BE2C (cell line): ENCODE results near the gene ISLR.
A peak's percentile ranks its signal among the peaks of the same experiment; 100 is the strongest.

Source experiments
- DNase-seq: peaks from one replicate; pipeline ENCODE4 v3.0.0-alpha.2; 2020
- H3K27me3 ChIP-seq: fragments of 250-450 bp; sonication (Bioruptor Pico); 2 replicates; pipeline ENCODE4 v1.5.1; 2020; ENCODE audit warnings: mild to moderate bottlenecking
- H3K36me3 ChIP-seq: fragments of 250-450 bp; sonication (Bioruptor Pico); 2 replicates; pipeline ENCODE4 v1.5.1; 2020; ENCODE audit warnings: mild to moderate bottlenecking
- H3K4me1 ChIP-seq: fragments of 250-450 bp; sonication (Bioruptor Pico); 2 replicates; pipeline ENCODE4 v1.5.1; 2020
- H3K4me3 ChIP-seq: 2 replicates; pipeline ENCODE4 v1.5.1; 2011; ENCODE audit warnings: low read depth, low read length
- H3K9me3 ChIP-seq: fragments of 250-450 bp; sonication (Bioruptor Pico); 2 replicates; pipeline ENCODE4 v1.5.1; 2020
- CTCF ChIP-seq: IDR thresholded peaks from 2 replicates; pipeline ENCODE4 v1.5.1; 2012; ENCODE audit warnings: mild to moderate bottlenecking, low read depth, low read length

ISLR gene

DNA sequence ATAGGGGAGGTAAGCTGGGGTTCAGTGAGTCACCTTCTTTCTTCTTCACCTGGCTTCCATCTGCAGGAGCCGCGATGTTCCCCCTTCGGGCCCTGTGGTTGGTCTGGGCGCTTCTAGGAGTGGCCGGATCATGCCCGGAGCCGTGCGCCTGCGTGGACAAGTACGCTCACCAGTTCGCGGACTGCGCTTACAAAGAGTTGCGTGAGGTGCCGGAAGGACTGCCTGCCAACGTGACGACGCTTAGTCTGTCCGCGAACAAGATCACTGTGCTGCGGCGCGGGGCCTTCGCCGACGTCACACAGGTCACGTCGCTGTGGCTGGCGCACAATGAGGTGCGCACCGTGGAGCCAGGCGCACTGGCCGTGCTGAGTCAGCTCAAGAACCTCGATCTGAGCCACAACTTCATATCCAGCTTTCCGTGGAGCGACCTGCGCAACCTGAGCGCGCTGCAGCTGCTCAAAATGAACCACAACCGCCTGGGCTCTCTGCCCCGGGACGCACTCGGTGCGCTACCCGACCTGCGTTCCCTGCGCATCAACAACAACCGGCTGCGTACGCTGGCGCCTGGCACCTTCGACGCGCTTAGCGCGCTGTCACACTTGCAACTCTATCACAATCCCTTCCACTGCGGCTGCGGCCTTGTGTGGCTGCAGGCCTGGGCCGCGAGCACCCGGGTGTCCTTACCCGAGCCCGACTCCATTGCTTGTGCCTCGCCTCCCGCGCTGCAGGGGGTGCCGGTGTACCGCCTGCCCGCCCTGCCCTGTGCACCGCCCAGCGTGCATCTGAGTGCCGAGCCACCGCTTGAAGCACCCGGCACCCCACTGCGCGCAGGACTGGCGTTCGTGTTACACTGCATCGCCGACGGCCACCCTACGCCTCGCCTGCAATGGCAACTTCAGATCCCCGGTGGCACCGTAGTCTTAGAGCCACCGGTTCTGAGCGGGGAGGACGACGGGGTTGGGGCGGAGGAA is 40.5 kb upstream of the ISLR start:
- DNase-seq = no peak
- H3K27me3 ChIP-seq = no peaks in the 10 kb centered on the region
- peaks cover 18% of the 10 kb centered on the region for H3K4me1 ChIP-seq
- H3K36me3 ChIP-seq = no peaks in the 10 kb centered on the region
- H3K4me3 ChIP-seq = no peak overlapping the region
- no peaks in the 10 kb centered on the region for H3K9me3 ChIP-seq
- TF ChIP-seq CTCF = no peak

- no peaks in the 10 kb centered on the region for H3K9me3 ChIP-seq
- H3K27me3 ChIP-seq = no peaks in the 10 kb centered on the region
- H3K4me3 ChIP-seq = no peak overlapping the region
- H3K36me3 ChIP-seq = no peaks in the 10 kb centered on the region
- no peak for DNase-seq
- peaks cover 20% of the 10 kb centered on the region for H3K4me1 ChIP-seq
- no peak for TF ChIP-seq CTCF
These were observed 39.7 kb upstream of the ISLR start for GRCh38 chr15:74133694-74134386.

- no peaks in the 10 kb centered on the region for H3K36me3 ChIP-seq
- H3K9me3 ChIP-seq = no peaks in the 10 kb centered on the region
- H3K27me3 ChIP-seq = no peaks in the 10 kb centered on the region
- H3K4me3 ChIP-seq = no peak overlapping the region
- DNase-seq = no peak
- no peak for TF ChIP-seq CTCF
- peaks cover 27% of the 10 kb centered on the region for H3K4me1 ChIP-seq
These were observed 39.0 kb upstream of the ISLR start for GRCh38 chr15:74134387-74135027.

GRCh38 chr15:74135041-74135565 is 38.4 kb upstream of the ISLR start:
- no peak overlapping the region for H3K4me3 ChIP-seq
- no peaks in the 10 kb centered on the region for H3K27me3 ChIP-seq
- H3K4me1 ChIP-seq = peaks cover 33% of the 10 kb centered on the region
- no peak for TF ChIP-seq CTCF
- DNase-seq = no peak
- H3K9me3 ChIP-seq = no peaks in the 10 kb centered on the region
- no peaks in the 10 kb centered on the region for H3K36me3 ChIP-seq

GRCh38 chr15:74136540-74136813 is 37.0 kb upstream of the ISLR start:
- no peaks in the 10 kb centered on the region for H3K36me3 ChIP-seq
- no peaks in the 10 kb centered on the region for H3K9me3 ChIP-seq
- TF ChIP-seq CTCF = no peak
- no peaks in the 10 kb centered on the region for H3K27me3 ChIP-seq
- H3K4me3 ChIP-seq = peak overlapping the region; percentile 59
- DNase-seq = no peak
- peaks cover 43% of the 10 kb centered on the region for H3K4me1 ChIP-seq
